HEK293 (cell line): Measurements from ENCODE around the gene CTCF.

Experiments
- CTCF ChIA-PET: fragments of 350-600 bp; formaldehyde crosslinking; extraction: SDS; loops from one replicate; lab custom pipeline; 2021; ENCODE audit warnings: antibody characterized with exemption; lab: Yijun Ruan, JAX
- POLR2A ChIA-PET: fragments of 300-600 bp; formaldehyde crosslinking; extraction: SDS; loops from one replicate; lab custom pipeline; 2020; ENCODE audit warnings: antibody characterized with exemption, inconsistent platforms; lab: Yijun Ruan, JAX
- H3K27ac ChIP-seq: fragments of 200-500 bp; sonication (Bioruptor generic); 2 replicates; pipeline ENCODE4 v1.5.1; 2014; ENCODE audit warnings: low read depth, low read length, control low read depth, inconsistent platforms; ENCODE audit errors: extremely low read depth
- H3K36me3 ChIP-seq, 2 experiments: fragments of 200-500 bp in 1 of 2; sonication (Bioruptor generic) in 1 of 2; 1 replicate in 1 of 2; 2 replicates in 1 of 2; pipeline ENCODE4 v1.5.1; 2014 to 2017; ENCODE audit warnings: inconsistent platforms in 2 of 2, low read length in 2 of 2; ENCODE audit not compliant: control insufficient read depth in 2 of 2, insufficient read depth in 1 of 2
- H3K4me1 ChIP-seq: fragments of 200-500 bp; sonication (Bioruptor generic); 2 replicates; pipeline ENCODE4 v1.5.1; 2014; ENCODE audit warnings: mild to moderate bottlenecking, low read length, inconsistent platforms; ENCODE audit not compliant: control insufficient read depth, insufficient read depth
- H3K4me3 ChIP-seq: 2 replicates; pipeline ENCODE4 v1.5.1; 2011; ENCODE audit warnings: low read depth, mild to moderate bottlenecking, control low read depth, low read length, moderate library complexity
- H3K9me3 ChIP-seq: fragments of 200-500 bp; sonication (Bioruptor generic); 2 replicates; pipeline ENCODE4 v1.5.1; 2014; ENCODE audit warnings: low read depth, low read length, inconsistent platforms; ENCODE audit not compliant: control insufficient read depth, insufficient read depth
- ATF2 ChIP-seq: fragments of 450-650 bp; formaldehyde crosslinking; IDR thresholded peaks from 2 replicates; pipeline ENCODE4 v1.5.1; 2016; ENCODE audit warnings: missing biosample characterization, missing genetic modification characterization, low read depth
- PRDM10 ChIP-seq: fragments of 450-650 bp; formaldehyde crosslinking; IDR thresholded peaks from 2 replicates; pipeline ENCODE4 v1.5.1; 2016; ENCODE audit warnings: missing biosample characterization, missing genetic modification characterization
- SCRT1 ChIP-seq: fragments of 450-650 bp; formaldehyde crosslinking; IDR thresholded peaks from 2 replicates; pipeline ENCODE4 v1.5.1; 2016; ENCODE audit warnings: missing biosample characterization, missing genetic modification characterization, borderline replicate concordance
- SP2 ChIP-seq: fragments of 450-650 bp; formaldehyde crosslinking; IDR thresholded peaks from 2 replicates; pipeline ENCODE4 v1.5.1; 2016; ENCODE audit warnings: missing biosample characterization, missing genetic modification characterization
- ZBTB7A ChIP-seq: fragments of 450-650 bp; formaldehyde crosslinking; IDR thresholded peaks from 2 replicates; pipeline ENCODE4 v1.5.1; 2016; ENCODE audit warnings: low read depth, missing biosample characterization, missing genetic modification characterization
- ZBTB8A ChIP-seq: fragments of 450-650 bp; formaldehyde crosslinking; IDR thresholded peaks from 2 replicates; pipeline ENCODE4 v1.5.1; 2016; ENCODE audit warnings: missing biosample characterization, missing genetic modification characterization
- ZFP69B ChIP-seq: fragments of 450-650 bp; formaldehyde crosslinking; IDR thresholded peaks from 2 replicates; pipeline ENCODE4 v1.5.1; 2016; ENCODE audit warnings: missing biosample characterization, missing genetic modification characterization
- ZNF146 ChIP-seq: fragments of 450-650 bp; formaldehyde crosslinking; IDR thresholded peaks from 2 replicates; pipeline ENCODE4 v1.5.1; 2016; ENCODE audit warnings: missing biosample characterization, missing genetic modification characterization
- ZNF18 ChIP-seq: fragments of 450-650 bp; formaldehyde crosslinking; IDR thresholded peaks from 2 replicates; pipeline ENCODE4 v1.5.1; 2016; ENCODE audit warnings: missing biosample characterization, missing genetic modification characterization
- ZNF19 ChIP-seq: fragments of 450-650 bp; formaldehyde crosslinking; IDR thresholded peaks from 2 replicates; pipeline ENCODE4; 2016; ENCODE audit warnings: missing biosample characterization, missing genetic modification characterization, low read depth
- ZNF202 ChIP-seq: fragments of 450-650 bp; formaldehyde crosslinking; IDR thresholded peaks from 2 replicates; pipeline ENCODE4 v1.5.1; 2016; ENCODE audit warnings: missing biosample characterization, missing genetic modification characterization, borderline replicate concordance
- ZNF48 ChIP-seq: fragments of 450-650 bp; formaldehyde crosslinking; IDR thresholded peaks from 2 replicates; pipeline ENCODE4 v1.5.1; 2016; ENCODE audit warnings: missing biosample characterization, missing genetic modification characterization
- ZNF513 ChIP-seq: fragments of 450-650 bp; IDR thresholded peaks from 2 replicates; pipeline ENCODE4 v1.5.1; 2018; ENCODE audit warnings: missing biosample characterization, missing genetic modification characterization
- ZNF548 ChIP-seq: fragments of 450-650 bp; formaldehyde crosslinking; IDR thresholded peaks from 2 replicates; pipeline ENCODE4 v1.5.1; 2016; ENCODE audit warnings: missing biosample characterization, missing genetic modification characterization
- ZNF776 ChIP-seq: fragments of 450-650 bp; formaldehyde crosslinking; IDR thresholded peaks from 2 replicates; pipeline ENCODE4 v1.5.0; 2017; ENCODE audit warnings: missing biosample characterization, missing genetic modification characterization, borderline replicate concordance

Gene CTCF

GRCh38 chr16:67542464-67542863, 19.9 kb upstream of the CTCF start (continued):
- TF ChIP-seq ZNF48 (tag by site-specific recombination), result no peak

GRCh38 chr16:67543036-67543435, 19.3 kb upstream of the CTCF start:
- H3K36me3 ChIP-seq, result peaks cover 0 to 87% of the 10 kb centered on the region in 2 experiments; a peak in 2 of 3 replicates
- no peak overlapping the region for H3K4me3 ChIP-seq
- H3K9me3 ChIP-seq, result no peaks in the 10 kb centered on the region
- no peak overlapping the region for H3K27ac ChIP-seq
- H3K4me1 ChIP-seq, result no peaks in the 10 kb centered on the region; the same call in 1 of the 2 replicates
- ChIA-PET CTCF (interaction anchor here (0.6 to 5.5 kb wide), 4 partner anchors 9 to 28 kb away, joined by 3 to 47 read pairs (median 3); no protein-coding TSS in a partner anchor), POLR2A (no interaction called here)
- peak; percentile 49; the same call in 1 of the 2 replicates for TF ChIP-seq ZNF513 (tag by site-specific recombination)
- no peak for TF ChIP-seq SP2 (tag by site-specific recombination)
- no peak for TF ChIP-seq ZNF776 (tag by site-specific recombination)

GRCh38 chr16:67543582-67543981, 18.7 kb upstream of the CTCF start:
- POLR2A ChIA-PET, result interaction anchor here (0.6 kb wide), 1 partner anchor 10 kb away, joined by 4 read pairs; no protein-coding TSS in a partner anchor
- CTCF ChIA-PET, result interaction anchor here (1.0 to 5.5 kb wide), 6 partner anchors 10 to 100 kb away, joined by 3 to 119 read pairs (median 4); partner anchors contain the start of gene CARMIL2
- H3K4me1 ChIP-seq, result no peaks in the 10 kb centered on the region; the same call in 1 of the 2 replicates
- TF ChIP-seq ZNF18 (tag by site-specific recombination) (no peak), SCRT1 (tag by site-specific recombination) (no peak), ZBTB7A (tag by site-specific recombination) (no peak), ZNF146 (tag by site-specific recombination) (no peak), ZFP69B (tag by site-specific recombination) (no peak), PRDM10 (tag by site-specific recombination) (0 out of 2 replicates have a peak, but pooled peaks have one; percentile 21), ZNF548 (tag by site-specific recombination) (no peak)
- H3K4me3 ChIP-seq, result no peak overlapping the region
- no peaks in the 10 kb centered on the region for H3K9me3 ChIP-seq
- peaks cover 0 to 90% of the 10 kb centered on the region in 2 experiments; a peak in 2 of 3 replicates for H3K36me3 ChIP-seq
- H3K27ac ChIP-seq, result no peak overlapping the region

- Histone ChIP-seq H3K27ac (0 out of 2 replicates have a peak overlapping the region, but pooled peaks have one; percentile 22), H3K4me1 (no peaks in the 10 kb centered on the region)
- TF ChIP-seq ATF2 (tag by site-specific recombination) (no peak), ZNF19 (tag by site-specific recombination) (no peak), ZBTB8A (tag by site-specific recombination) (no peak), ZNF202 (tag by site-specific recombination) (no peak), ZNF776 (tag by site-specific recombination) (no peak)
Observed at GRCh38 chr16:67544329-67544841, 17.9 kb upstream of the CTCF start.

More at GRCh38 chr16:67544329-67544841, 17.9 kb upstream of the CTCF start:
- Histone ChIP-seq H3K9me3 (no peaks in the 10 kb centered on the region), H3K36me3 (peaks cover 0 to 81% of the 10 kb centered on the region in 2 experiments; a peak in 2 of 3 replicates), H3K4me3 (no peak overlapping the region)
- CTCF ChIA-PET, result interaction anchor here (0.7 to 5.5 kb wide), 9 partner anchors 11 to 310 kb away, joined by 3 to 119 read pairs (median 4); partner anchors contain the start of gene CARMIL2
- POLR2A ChIA-PET, result interaction anchor here (0.6 to 1.9 kb wide), 4 partner anchors 9 to 23 kb away, joined by 4 read pairs; partner anchors contain the start of gene CTCF
